Erythroblast (primary cell): Measurements from ENCODE around the gene IGFBP5.

Experiments
- GATA1 ChIP-seq: IDR thresholded peaks from 2 replicates; pipeline ENCODE4 v1.6.1; 2011; ENCODE audit warnings: low read depth, mild to moderate bottlenecking, control low read depth, low read length, moderate library complexity
- POLR2A ChIP-seq: IDR thresholded peaks from 2 replicates; pipeline ENCODE4 v1.6.1; 2011; ENCODE audit warnings: mild to moderate bottlenecking, low read length

- TF ChIP-seq POLR2A (no peak), GATA1 (no peak)
These were observed 20.1 kb upstream of the IGFBP5 start for GRCh38 chr2:216715402-216715974.
